Measurements from ENCODE around the gene ALG8. TPM values are rescaled to one million over a fixed set of nuclear protein-coding genes. Genes with fewer than 3 reads are reported as not detected.

The ALG8 gene
- total RNA-seq, 1 experiment from 2014 or later, result 97.0 TPM

Other genes starting within 250 kb of the ALG8 start
- 48.2 TPM for gene INTS4, start 145.0 kb downstream of the ALG8 start, total RNA-seq (2021; ENCODE audit: unreplicated experiment)
- gene KCTD14, start 116.3 kb downstream of the ALG8 start, total RNA-seq (2021; ENCODE audit: unreplicated experiment), result 19.3 TPM
- gene THRSP, start 75.8 kb downstream of the ALG8 start, total RNA-seq (2021; ENCODE audit: unreplicated experiment), result not detected
- 308 TPM for gene NDUFC2, start 59.8 kb downstream of the ALG8 start, total RNA-seq (2021; ENCODE audit: unreplicated experiment)
- gene KCTD21, start 49.0 kb upstream of the ALG8 start, total RNA-seq (2021; ENCODE audit: unreplicated experiment), result 9.7 TPM
- 11.8 TPM for gene USP35, start 49.3 kb upstream of the ALG8 start, total RNA-seq (2021; ENCODE audit: unreplicated experiment)

Data from Panc1 (cell line).